ENCODE measurements around the gene PPP1R9A.
"Not testable (repeated sequence)": the region's sequence is repeated elsewhere in the genome, so short reads cannot be mapped to it uniquely, and the experiment has no call there.

The PPP1R9A gene

DNA sequence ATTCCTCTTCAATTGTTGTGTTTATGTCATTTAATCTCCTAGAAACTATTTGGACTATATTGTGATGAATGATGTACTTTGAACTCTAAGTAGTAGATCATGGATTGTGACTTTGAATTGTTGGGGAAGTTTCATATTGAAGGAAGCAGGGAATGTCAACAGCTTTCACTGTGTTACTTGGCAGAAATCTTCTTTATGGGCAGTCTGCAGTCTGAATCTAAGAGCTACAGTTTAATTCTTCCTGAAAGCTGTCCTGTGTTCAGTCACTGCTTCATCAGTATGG, 91.6 kb downstream of the PPP1R9A start:
- TF ChIP-seq, protein P1, sequence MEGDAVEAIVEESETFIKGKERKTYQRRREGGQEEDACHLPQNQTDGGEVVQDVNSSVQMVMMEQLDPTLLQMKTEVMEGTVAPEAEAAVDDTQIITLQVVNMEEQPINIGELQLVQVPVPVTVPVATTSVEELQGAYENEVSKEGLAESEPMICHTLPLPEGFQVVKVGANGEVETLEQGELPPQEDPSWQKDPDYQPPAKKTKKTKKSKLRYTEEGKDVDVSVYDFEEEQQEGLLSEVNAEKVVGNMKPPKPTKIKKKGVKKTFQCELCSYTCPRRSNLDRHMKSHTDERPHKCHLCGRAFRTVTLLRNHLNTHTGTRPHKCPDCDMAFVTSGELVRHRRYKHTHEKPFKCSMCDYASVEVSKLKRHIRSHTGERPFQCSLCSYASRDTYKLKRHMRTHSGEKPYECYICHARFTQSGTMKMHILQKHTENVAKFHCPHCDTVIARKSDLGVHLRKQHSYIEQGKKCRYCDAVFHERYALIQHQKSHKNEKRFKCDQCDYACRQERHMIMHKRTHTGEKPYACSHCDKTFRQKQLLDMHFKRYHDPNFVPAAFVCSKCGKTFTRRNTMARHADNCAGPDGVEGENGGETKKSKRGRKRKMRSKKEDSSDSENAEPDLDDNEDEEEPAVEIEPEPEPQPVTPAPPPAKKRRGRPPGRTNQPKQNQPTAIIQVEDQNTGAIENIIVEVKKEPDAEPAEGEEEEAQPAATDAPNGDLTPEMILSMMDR (IDR thresholded peaks at IDR 0.05; ENCODE audit: low read depth, low read length): no peak
- DNase-seq (ENCODE audit: extremely low read depth, low read depth): no peak

- not testable (repeated sequence) for DNase-seq (ENCODE audit: extremely low read depth, low read depth)
Measured at GRCh38 chr7:94999601-95000000, 92.2 kb downstream of the PPP1R9A start.

GRCh38 chr7:95001258-95001657, 93.9 kb downstream of the PPP1R9A start:
- DNase-seq (ENCODE audit: extremely low read depth, low read depth): no peak
- TF ChIP-seq, protein P1 (IDR thresholded peaks at IDR 0.05; ENCODE audit: low read depth, low read length): no peak

DNA sequence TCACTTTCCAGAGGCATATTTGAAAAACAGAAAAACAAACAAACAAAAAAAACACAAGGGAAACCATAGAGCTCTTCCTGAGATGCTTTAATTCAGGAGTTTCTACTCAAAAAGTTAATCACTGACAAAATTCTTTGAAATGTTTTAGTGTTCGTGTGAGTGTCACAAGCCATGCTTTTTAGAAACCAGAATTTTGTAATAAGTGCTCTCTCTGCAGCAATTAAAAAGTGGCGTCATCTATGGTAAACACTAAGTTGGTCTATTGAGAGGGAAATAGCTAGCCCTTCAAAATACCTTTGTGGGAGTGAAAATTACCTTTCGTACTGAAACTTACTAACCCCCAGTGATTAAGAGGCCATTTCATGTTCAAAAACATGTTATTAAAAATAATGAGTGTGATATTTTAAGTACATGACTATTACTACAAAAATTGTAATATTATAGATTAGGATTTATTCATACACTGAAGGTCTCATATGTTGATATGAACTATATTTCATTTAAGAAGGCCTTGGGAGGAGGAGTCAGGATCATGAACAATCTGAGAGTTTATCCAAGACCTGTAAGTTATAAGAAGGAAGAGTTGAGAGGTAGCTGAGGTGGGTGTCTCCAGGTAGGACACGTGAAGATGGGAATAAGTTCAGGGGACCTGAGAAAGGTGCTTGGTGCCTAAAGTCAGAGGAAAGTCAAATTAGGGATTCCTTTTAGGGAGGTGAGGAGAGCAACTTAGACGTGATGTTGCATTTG, 94.6 kb downstream of the PPP1R9A start:
- TF ChIP-seq, protein P1 (IDR thresholded peaks at IDR 0.05; ENCODE audit: low read depth, low read length): no peak
- no peak for DNase-seq (ENCODE audit: extremely low read depth, low read depth)

DNA sequence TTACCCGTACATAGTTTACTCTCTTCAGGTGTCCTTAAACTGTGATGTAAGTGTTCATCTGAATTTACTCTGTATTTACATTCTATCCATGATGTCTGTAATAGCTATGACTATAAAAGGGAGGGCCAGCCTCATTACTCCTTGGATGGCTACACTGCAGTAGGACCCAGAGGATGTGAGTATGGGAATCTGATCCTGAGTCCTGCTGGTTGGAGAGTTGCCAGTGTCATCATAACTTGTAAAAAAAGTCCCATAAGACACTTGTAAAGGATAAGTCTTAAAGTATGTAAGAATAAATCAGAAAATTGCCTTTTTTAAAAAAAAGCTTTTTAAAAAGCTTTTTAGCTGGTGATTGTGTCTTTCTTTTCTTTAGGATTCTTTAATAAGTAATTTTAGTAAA, 95.4 kb downstream of the PPP1R9A start:
- TF ChIP-seq, protein P1 (IDR thresholded peaks at IDR 0.05; ENCODE audit: low read depth, low read length): no peak
- no peak for DNase-seq (ENCODE audit: extremely low read depth, low read depth)

DNA sequence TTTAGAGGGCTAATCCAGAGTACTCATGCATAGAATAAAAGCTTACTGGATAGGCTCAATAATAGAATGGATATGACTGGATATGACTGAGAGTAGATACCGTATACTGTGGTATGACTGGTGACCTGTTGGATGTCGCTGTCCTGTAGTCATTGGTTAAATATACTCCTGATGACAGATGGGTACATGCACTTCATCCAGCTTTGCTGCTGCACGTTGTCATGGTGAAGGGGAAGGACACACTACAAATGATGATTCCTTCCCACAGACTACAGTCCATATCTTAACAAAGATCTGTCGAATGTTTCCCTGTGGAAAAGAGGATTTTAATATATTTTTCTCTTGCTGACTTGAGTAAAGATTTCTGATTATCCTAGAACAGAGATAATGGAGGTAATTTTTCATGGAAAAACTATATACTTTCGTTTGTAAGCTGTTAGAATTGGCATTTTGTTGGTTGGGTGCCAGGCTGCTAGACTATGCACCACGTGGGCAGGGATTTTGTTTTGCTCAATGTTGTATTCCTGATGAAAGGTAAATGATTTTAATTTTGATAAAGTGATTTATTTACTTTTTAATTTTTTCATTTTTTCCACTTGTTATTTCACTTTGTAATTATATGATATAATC, 97.3 kb downstream of the PPP1R9A start:
- DNase-seq (ENCODE audit: extremely low read depth, low read depth): no peak
- TF ChIP-seq, protein P1 (IDR thresholded peaks at IDR 0.05; ENCODE audit: low read depth, low read length): no peak

DNA sequence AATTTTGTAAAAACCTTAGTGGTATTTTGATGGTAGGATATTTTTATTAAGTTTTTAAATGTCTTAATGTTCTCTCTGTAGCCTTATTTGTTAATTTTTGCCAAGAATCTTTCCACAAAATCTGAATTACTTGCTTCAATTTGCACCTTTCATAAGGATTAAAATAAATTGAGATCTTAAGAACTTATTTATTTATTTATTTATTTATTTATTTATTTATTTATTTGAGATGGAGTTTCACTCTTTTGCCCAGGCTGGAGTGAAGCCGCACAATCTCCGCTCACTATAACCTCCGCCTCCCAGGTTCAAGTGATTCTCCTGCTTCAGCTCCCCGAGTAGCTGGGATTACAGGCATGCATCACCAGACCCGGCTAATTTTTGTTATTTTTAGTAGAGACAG, 98.6 kb downstream of the PPP1R9A start:
- no peak for DNase-seq (ENCODE audit: extremely low read depth, low read depth)
- TF ChIP-seq, protein P1 (IDR thresholded peaks at IDR 0.05; ENCODE audit: low read depth, low read length): no peak

- DNase-seq (ENCODE audit: extremely low read depth, low read depth): not testable (repeated sequence)
Measured at GRCh38 chr7:95008773-95009172, 101.4 kb downstream of the PPP1R9A start.

Measured in AG09319 (cell line).